Ishikawa (cell line): ENCODE measurements around the gene PKN2.

Experiments
- CREB1 ChIP-seq: IDR thresholded peaks from 2 replicates; pipeline ENCODE4 v1.6.1; 2012; ENCODE audit warnings: low read depth
- EP300 ChIP-seq: IDR thresholded peaks from 2 replicates; pipeline ENCODE4 v1.6.1; 2012; ENCODE audit warnings: borderline replicate concordance
- MAX ChIP-seq: IDR thresholded peaks from 2 replicates; pipeline ENCODE4 v1.6.1; 2012
- NFIC ChIP-seq: IDR thresholded peaks from 2 replicates; pipeline ENCODE4 v1.6.1; 2012
- TAF1 ChIP-seq: IDR thresholded peaks from 2 replicates; pipeline ENCODE4 v1.6.1; 2012; ENCODE audit warnings: low read depth, mild to moderate bottlenecking
- TCF12 ChIP-seq: IDR thresholded peaks from 2 replicates; pipeline ENCODE4 v1.6.1; 2012; ENCODE audit warnings: low read depth
- YY1 ChIP-seq: IDR thresholded peaks from 2 replicates; pipeline ENCODE4 v1.6.1; 2012; ENCODE audit warnings: low read depth
- ZBTB7A ChIP-seq: IDR thresholded peaks from 2 replicates; pipeline ENCODE4 v1.6.1; 2012; ENCODE audit warnings: low read depth

DNA sequence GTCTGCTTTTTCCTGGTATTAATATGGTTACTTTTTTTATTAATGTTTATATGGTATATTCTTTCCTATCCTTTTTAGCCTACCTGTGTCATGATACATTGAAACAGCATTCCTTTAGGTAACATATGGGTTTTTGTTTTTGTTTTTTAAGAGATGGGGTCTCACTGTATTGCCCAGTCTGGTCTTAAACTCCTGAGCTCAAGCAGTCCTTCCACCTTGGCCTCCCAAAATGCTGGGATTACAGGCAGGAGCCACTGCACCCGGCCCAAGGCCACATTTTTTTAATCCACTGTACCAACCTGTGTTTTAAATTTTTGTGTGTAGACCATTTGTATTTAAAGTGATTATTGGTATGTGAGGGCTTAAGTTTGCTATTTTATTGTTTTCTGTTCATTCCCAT, 43.1 kb downstream of the PKN2 start:
- no peak for TF ChIP-seq TCF12
- TF ChIP-seq EP300 = no peak
- TF ChIP-seq MAX = no peak
- no peak for TF ChIP-seq TAF1
- TF ChIP-seq ZBTB7A = no peak
- no peak for TF ChIP-seq CREB1
- no peak for TF ChIP-seq YY1
- no peak for TF ChIP-seq NFIC
